ENCODE measurements around the gene CDK6.
A peak's percentile ranks its signal among the peaks of the same experiment; 100 is the strongest.

CDK6 gene

DNA sequence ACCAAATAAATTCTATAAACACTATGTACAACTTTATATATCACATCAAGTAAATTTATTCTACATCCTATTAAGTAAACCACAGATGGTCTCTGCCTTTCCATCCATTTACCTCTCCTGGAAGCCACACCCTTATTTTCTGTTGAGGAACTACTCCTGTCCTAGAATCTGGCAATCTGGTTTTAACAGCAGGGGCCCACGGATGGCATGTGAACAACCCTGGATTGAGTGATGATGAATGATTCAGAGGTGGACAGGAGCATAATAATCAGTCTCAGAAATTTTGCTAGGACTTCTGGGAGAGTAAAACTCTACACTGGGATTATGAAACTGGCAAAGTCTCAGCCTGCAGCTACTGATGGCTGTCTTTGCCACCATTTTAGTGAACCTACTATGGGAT, 54.1 kb downstream of the CDK6 start:
- no CpG with 5 or more reads among the region's 1 CpG for WGBS (ENCODE audit: insufficient coverage)
- Histone ChIP-seq H3K36me3 (ENCODE audit: control insufficient read depth in 4 of 4, insufficient read depth in 4 of 4, low read length in 3 of 4) (peaks cover 7 to 64% (median 17%) of the 10 kb centered on the region in 4 experiments), H3K4me1 (ENCODE audit: control extremely low read depth in 1 of 4, control insufficient read depth in 4 of 4, insufficient read depth in 4 of 4, low read length in 3 of 4) (peaks cover 3 to 56% (median 25%) of the 10 kb centered on the region in 4 experiments), H3K4me3 (ENCODE audit: control insufficient read depth in 1 of 7, extremely low read depth in 1 of 7, insufficient read depth in 4 of 7, low read depth in 2 of 7, low read length in 6 of 7) (no peak overlapping the region), H3K9me3 (ENCODE audit: control extremely low read depth in 1 of 5, control insufficient read depth in 4 of 5, insufficient read depth in 2 of 5, low read depth in 1 of 5, low read length in 4 of 5) (no peaks in the 10 kb centered on the region), H3K27me3 (replicated peaks in 2 of 5; ENCODE audit: control insufficient read depth in 4 of 5, insufficient read depth in 5 of 5, low read length in 4 of 5) (no peaks in the 10 kb centered on the region), H3K27ac (ENCODE audit: insufficient read depth in 1 of 2, low read depth in 1 of 2, low read length in 2 of 2, poor library complexity in 1 of 2, severe bottlenecking in 2 of 2) (peak overlapping the region in 1 of 2 experiments; percentile 16)
- ChIA-PET CTCF (interaction anchor here (0.7 to 5.1 kb wide), 10 partner anchors 10 to 53 kb away, joined by 3 to 28 read pairs (median 4); partner anchors contain the start of gene CDK6), POLR2A (interaction anchor here (0.6 kb wide), 1 partner anchor 46 kb away, joined by 4 read pairs; no protein-coding TSS in a partner anchor)
- peak in 1 of 3 donors; percentile 29 for DNase-seq

DNA sequence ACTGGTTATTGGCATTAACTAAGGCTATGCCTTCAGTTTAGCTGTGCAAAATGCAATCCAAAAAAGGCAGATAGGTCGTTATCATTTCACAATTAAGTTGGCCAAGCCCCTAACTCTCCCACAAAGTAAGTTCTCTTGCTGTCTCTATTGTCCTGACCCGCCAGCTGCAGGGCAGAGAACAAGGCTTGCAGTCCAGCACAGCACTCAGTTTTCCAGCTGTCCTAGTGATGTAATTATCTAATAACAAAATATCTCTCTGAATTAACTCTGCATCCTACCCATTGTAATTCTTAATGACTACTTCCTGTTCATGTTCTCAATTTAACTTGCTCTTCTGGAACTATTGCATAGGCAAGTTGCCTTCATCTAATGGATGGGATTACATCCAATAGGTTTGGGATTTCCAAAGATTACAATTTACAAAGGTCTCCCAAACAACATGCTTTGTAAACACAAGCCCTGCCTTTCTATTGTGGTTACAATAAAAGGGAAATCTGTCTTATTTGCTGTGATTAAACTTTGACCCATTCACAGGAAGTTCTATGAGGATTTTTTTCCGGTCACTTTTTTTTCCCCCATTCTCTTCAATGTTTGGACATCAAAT, 55.2 kb downstream of the CDK6 start:
- H3K27me3 ChIP-seq (replicated peaks in 2 of 5; ENCODE audit: control insufficient read depth in 4 of 5, insufficient read depth in 5 of 5, low read length in 4 of 5), result no peaks in the 10 kb centered on the region
- peaks cover 7 to 62% (median 18%) of the 10 kb centered on the region in 4 experiments for H3K36me3 ChIP-seq (ENCODE audit: control insufficient read depth in 4 of 4, insufficient read depth in 4 of 4, low read length in 3 of 4)
- H3K4me3 ChIP-seq (ENCODE audit: control insufficient read depth in 1 of 7, extremely low read depth in 1 of 7, insufficient read depth in 4 of 7, low read depth in 2 of 7, low read length in 6 of 7), result no peak overlapping the region
- ChIA-PET POLR2A (no interaction called here), CTCF (interaction anchor here (0.5 to 5.1 kb wide), 8 partner anchors 9 to 184 kb away, joined by 3 to 28 read pairs (median 4); partner anchors contain the start of gene CDK6)
- H3K9me3 ChIP-seq (ENCODE audit: control extremely low read depth in 1 of 5, control insufficient read depth in 4 of 5, insufficient read depth in 2 of 5, low read depth in 1 of 5, low read length in 4 of 5), result no peaks in the 10 kb centered on the region
- 73% methylated on average over 2 of the region's 3 CpGs for WGBS (ENCODE audit: insufficient coverage)
- H3K4me1 ChIP-seq (ENCODE audit: control extremely low read depth in 1 of 4, control insufficient read depth in 4 of 4, insufficient read depth in 4 of 4, low read length in 3 of 4), result peaks cover 3 to 55% (median 25%) of the 10 kb centered on the region in 4 experiments
- H3K27ac ChIP-seq (ENCODE audit: insufficient read depth in 1 of 2, low read depth in 1 of 2, low read length in 2 of 2, poor library complexity in 1 of 2, severe bottlenecking in 2 of 2), result no peak overlapping the region
- DNase-seq, result no peak

DNA sequence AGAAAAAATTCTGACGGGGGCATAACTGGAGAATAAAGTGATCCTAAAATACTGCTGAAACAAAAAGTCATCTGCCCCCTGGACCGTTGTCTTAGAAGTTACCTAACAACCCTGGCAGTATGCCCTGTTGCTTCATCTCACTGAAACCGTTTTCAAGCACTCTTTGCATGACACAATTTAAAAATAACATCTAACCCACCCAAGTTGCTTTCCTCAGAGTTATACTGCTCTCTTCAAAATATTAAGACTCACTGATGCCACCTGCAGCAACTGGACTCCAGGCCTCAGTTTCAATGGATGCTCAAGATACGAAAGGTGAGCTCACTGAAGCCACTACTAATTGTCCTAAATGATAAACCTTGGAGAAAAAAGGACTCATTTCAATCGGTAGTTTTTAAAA, 57.4 kb downstream of the CDK6 start:
- Histone ChIP-seq H3K36me3 (ENCODE audit: control insufficient read depth in 4 of 4, insufficient read depth in 4 of 4, low read length in 3 of 4) (peaks cover 7 to 53% (median 19%) of the 10 kb centered on the region in 4 experiments), H3K27ac (ENCODE audit: insufficient read depth in 1 of 2, low read depth in 1 of 2, low read length in 2 of 2, poor library complexity in 1 of 2, severe bottlenecking in 2 of 2) (peak overlapping the region in 1 of 2 experiments; percentile 49), H3K4me1 (ENCODE audit: control extremely low read depth in 1 of 4, control insufficient read depth in 4 of 4, insufficient read depth in 4 of 4, low read length in 3 of 4) (peaks cover 3 to 45% (median 19%) of the 10 kb centered on the region in 4 experiments), H3K4me3 (ENCODE audit: control insufficient read depth in 1 of 7, extremely low read depth in 1 of 7, insufficient read depth in 4 of 7, low read depth in 2 of 7, low read length in 6 of 7) (no peak overlapping the region), H3K9me3 (ENCODE audit: control extremely low read depth in 1 of 5, control insufficient read depth in 4 of 5, insufficient read depth in 2 of 5, low read depth in 1 of 5, low read length in 4 of 5) (no peaks in the 10 kb centered on the region), H3K27me3 (replicated peaks in 2 of 5; ENCODE audit: control insufficient read depth in 4 of 5, insufficient read depth in 5 of 5, low read length in 4 of 5) (no peaks in the 10 kb centered on the region)
- ChIA-PET POLR2A (no interaction called here), CTCF (no interaction called here)
- DNase-seq, result peak; percentile 51 to 82 (median 80)
- WGBS (ENCODE audit: insufficient coverage), result 11% methylated on average over 2 of the region's 5 CpGs

DNA sequence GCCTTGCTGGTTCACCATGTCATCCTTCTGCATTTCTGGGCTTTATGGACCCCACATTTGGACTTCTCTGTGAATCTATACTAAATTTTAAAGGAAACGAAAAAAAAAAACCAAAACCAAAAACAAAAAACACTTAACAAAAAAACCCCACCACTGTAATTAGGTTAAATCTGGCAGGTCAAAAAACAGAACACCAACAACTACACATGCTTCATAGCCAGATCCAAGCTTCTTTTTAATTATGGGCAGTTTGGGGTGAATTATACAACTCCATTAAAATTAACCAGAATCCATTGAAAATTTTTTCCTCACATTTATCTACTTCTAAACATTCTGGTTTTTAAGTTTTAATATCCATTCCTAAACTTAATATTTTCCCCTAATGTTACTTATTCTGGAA, 58.4 kb downstream of the CDK6 start:
- ChIA-PET POLR2A (no interaction called here), CTCF (no interaction called here)
- Histone ChIP-seq H3K27me3 (replicated peaks in 2 of 5; ENCODE audit: control insufficient read depth in 4 of 5, insufficient read depth in 5 of 5, low read length in 4 of 5) (no peaks in the 10 kb centered on the region), H3K27ac (ENCODE audit: insufficient read depth in 1 of 2, low read depth in 1 of 2, low read length in 2 of 2, poor library complexity in 1 of 2, severe bottlenecking in 2 of 2) (no peak overlapping the region), H3K4me3 (ENCODE audit: control insufficient read depth in 1 of 7, extremely low read depth in 1 of 7, insufficient read depth in 4 of 7, low read depth in 2 of 7, low read length in 6 of 7) (no peak overlapping the region), H3K9me3 (ENCODE audit: control extremely low read depth in 1 of 5, control insufficient read depth in 4 of 5, insufficient read depth in 2 of 5, low read depth in 1 of 5, low read length in 4 of 5) (no peaks in the 10 kb centered on the region), H3K36me3 (ENCODE audit: control insufficient read depth in 4 of 4, insufficient read depth in 4 of 4, low read length in 3 of 4) (peaks cover 8 to 55% (median 22%) of the 10 kb centered on the region in 4 experiments), H3K4me1 (ENCODE audit: control extremely low read depth in 1 of 4, control insufficient read depth in 4 of 4, insufficient read depth in 4 of 4, low read length in 3 of 4) (peaks cover 3 to 35% (median 18%) of the 10 kb centered on the region in 4 experiments)
- WGBS (ENCODE audit: insufficient coverage), result no CpG with 5 or more reads among the region's 1 CpG
- no peak for DNase-seq

DNA sequence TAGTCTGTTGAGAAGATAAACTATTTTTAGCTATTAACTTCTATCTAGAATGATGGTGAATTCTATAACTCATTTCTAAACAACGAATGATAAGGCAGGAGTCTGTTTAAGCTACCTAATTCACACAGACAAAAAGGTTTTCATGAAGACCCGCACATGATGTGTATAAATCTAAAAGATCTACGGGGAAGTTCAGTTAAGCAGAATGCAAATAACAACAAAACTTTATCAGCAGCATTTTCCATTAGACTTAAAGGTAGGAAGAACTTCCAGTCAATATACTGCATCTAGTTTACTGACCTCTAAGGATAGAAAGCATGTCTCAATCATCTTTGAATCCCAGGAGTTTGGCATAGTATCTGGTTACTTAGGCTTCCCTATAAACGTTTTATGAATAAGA, 62.6 kb downstream of the CDK6 start:
- POLR2A ChIA-PET, result no interaction called here
- Histone ChIP-seq H3K9me3 (ENCODE audit: control extremely low read depth in 1 of 5, control insufficient read depth in 4 of 5, insufficient read depth in 2 of 5, low read depth in 1 of 5, low read length in 4 of 5) (no peaks in the 10 kb centered on the region), H3K27me3 (replicated peaks in 2 of 5; ENCODE audit: control insufficient read depth in 4 of 5, insufficient read depth in 5 of 5, low read length in 4 of 5) (no peaks in the 10 kb centered on the region), H3K4me1 (ENCODE audit: control extremely low read depth in 1 of 4, control insufficient read depth in 4 of 4, insufficient read depth in 4 of 4, low read length in 3 of 4) (peaks cover 7 to 23% (median 9%) of the 10 kb centered on the region in 4 experiments), H3K36me3 (ENCODE audit: control insufficient read depth in 4 of 4, insufficient read depth in 4 of 4, low read length in 3 of 4) (peaks cover 7 to 56% (median 30%) of the 10 kb centered on the region in 4 experiments), H3K4me3 (ENCODE audit: control insufficient read depth in 1 of 7, extremely low read depth in 1 of 7, insufficient read depth in 4 of 7, low read depth in 2 of 7, low read length in 6 of 7) (no peak overlapping the region), H3K27ac (ENCODE audit: insufficient read depth in 1 of 2, low read depth in 1 of 2, low read length in 2 of 2, poor library complexity in 1 of 2, severe bottlenecking in 2 of 2) (peak overlapping the region in 1 of 2 experiments; percentile 57)
- no CpG with 5 or more reads among the region's 4 CpGs for WGBS (ENCODE audit: insufficient coverage)
- DNase-seq, result no peak
- CTCF ChIA-PET, result interaction anchor here (1.0 to 1.1 kb wide), 2 partner anchors 52 to 152 kb away, joined by 3 read pairs; no protein-coding TSS in a partner anchor

DNA sequence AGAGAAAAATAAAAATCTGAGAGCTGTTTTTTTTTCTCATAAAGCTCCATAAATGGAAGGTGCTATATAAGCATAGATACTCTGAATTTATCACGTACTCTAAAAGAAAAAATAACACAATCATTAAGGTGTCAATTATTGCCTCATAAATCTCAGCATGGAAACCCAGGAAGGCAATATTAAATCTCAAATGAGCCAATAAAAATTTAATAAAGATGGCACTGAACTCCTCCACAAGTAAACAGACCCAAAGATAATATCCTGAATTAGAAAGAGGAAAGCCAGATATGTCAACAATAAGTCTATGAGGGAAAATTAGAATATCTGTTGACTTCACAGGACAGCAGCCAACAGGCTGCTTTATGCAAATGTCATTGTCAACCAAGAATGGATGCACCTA, 66.5 kb downstream of the CDK6 start:
- no peaks in the 10 kb centered on the region for H3K27me3 ChIP-seq (replicated peaks in 2 of 5; ENCODE audit: control insufficient read depth in 4 of 5, insufficient read depth in 5 of 5, low read length in 4 of 5)
- H3K36me3 ChIP-seq (ENCODE audit: control insufficient read depth in 4 of 4, insufficient read depth in 4 of 4, low read length in 3 of 4), result peaks cover 19 to 84% (median 45%) of the 10 kb centered on the region in 4 experiments
- no peaks in the 10 kb centered on the region for H3K9me3 ChIP-seq (ENCODE audit: control extremely low read depth in 1 of 5, control insufficient read depth in 4 of 5, insufficient read depth in 2 of 5, low read depth in 1 of 5, low read length in 4 of 5)
- CTCF ChIA-PET, result interaction anchor here (0.8 to 5.6 kb wide), 4 partner anchors 12 to 47 kb away, joined by 3 to 51 read pairs (median 3); no protein-coding TSS in a partner anchor
- no CpG with 5 or more reads among the region's 1 CpG for WGBS (ENCODE audit: insufficient coverage)
- no peak for DNase-seq
- POLR2A ChIA-PET, result no interaction called here
- no peak overlapping the region for H3K4me3 ChIP-seq (ENCODE audit: control insufficient read depth in 1 of 7, extremely low read depth in 1 of 7, insufficient read depth in 4 of 7, low read depth in 2 of 7, low read length in 6 of 7)
- peaks cover 19 to 50% (median 35%) of the 10 kb centered on the region in 4 experiments for H3K4me1 ChIP-seq (ENCODE audit: control extremely low read depth in 1 of 4, control insufficient read depth in 4 of 4, insufficient read depth in 4 of 4, low read length in 3 of 4)
- no peak overlapping the region for H3K27ac ChIP-seq (ENCODE audit: insufficient read depth in 1 of 2, low read depth in 1 of 2, low read length in 2 of 2, poor library complexity in 1 of 2, severe bottlenecking in 2 of 2)

DNA sequence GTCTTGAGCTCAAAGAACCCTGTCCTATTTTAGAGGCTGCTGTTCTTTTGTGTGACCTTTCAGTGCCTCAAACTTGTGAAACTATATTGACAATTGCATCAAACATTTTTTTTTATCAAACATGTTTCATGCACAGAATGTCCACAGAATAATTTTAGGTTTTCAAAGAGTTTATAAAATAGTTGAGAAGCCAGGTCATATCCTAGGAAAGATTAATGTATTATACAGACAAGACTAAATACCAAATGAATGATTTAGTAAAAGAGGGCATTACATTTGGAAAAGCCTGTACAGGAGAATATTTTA, 67.0 kb downstream of the CDK6 start:
- POLR2A ChIA-PET, result no interaction called here
- peaks cover 19 to 50% (median 39%) of the 10 kb centered on the region in 4 experiments for H3K4me1 ChIP-seq (ENCODE audit: control extremely low read depth in 1 of 4, control insufficient read depth in 4 of 4, insufficient read depth in 4 of 4, low read length in 3 of 4)
- no peak overlapping the region for H3K27ac ChIP-seq (ENCODE audit: insufficient read depth in 1 of 2, low read depth in 1 of 2, low read length in 2 of 2, poor library complexity in 1 of 2, severe bottlenecking in 2 of 2)
- peaks cover 20 to 84% (median 43%) of the 10 kb centered on the region in 4 experiments for H3K36me3 ChIP-seq (ENCODE audit: control insufficient read depth in 4 of 4, insufficient read depth in 4 of 4, low read length in 3 of 4)
- no peaks in the 10 kb centered on the region for H3K9me3 ChIP-seq (ENCODE audit: control extremely low read depth in 1 of 5, control insufficient read depth in 4 of 5, insufficient read depth in 2 of 5, low read depth in 1 of 5, low read length in 4 of 5)
- DNase-seq, result no peak
- no peak overlapping the region for H3K4me3 ChIP-seq (ENCODE audit: control insufficient read depth in 1 of 7, extremely low read depth in 1 of 7, insufficient read depth in 4 of 7, low read depth in 2 of 7, low read length in 6 of 7)
- H3K27me3 ChIP-seq (replicated peaks in 2 of 5; ENCODE audit: control insufficient read depth in 4 of 5, insufficient read depth in 5 of 5, low read length in 4 of 5), result no peaks in the 10 kb centered on the region
- CTCF ChIA-PET, result interaction anchor here (0.8 to 5.6 kb wide), 3 partner anchors 12 to 16 kb away, joined by 3 to 51 read pairs (median 3); no protein-coding TSS in a partner anchor

All from common myeloid progenitor, CD34-positive (primary cell).